Immature natural killer cell (primary cell): ENCODE data around the gene PARVA. TPM values are rescaled to one million over a fixed set of nuclear protein-coding genes. Genes with fewer than 3 reads are reported as not detected.

ENCODE experiments used
- DNase-seq, 3 donors: peaks; one replicate each; pipeline ENCODE4 v3.0.0; 2022; ENCODE audit warnings: mixed read lengths in 1 of 3
- H3K27ac Mint-ChIP-seq, 6 donors: one replicate each; pipeline ENCODE4 v1.8.0; 2020; ENCODE audit warnings: mixed read lengths in 6 of 6, mild to moderate bottlenecking in 5 of 6, inconsistent platforms in 4 of 6, moderate library complexity in 3 of 6
- H3K27me3 Mint-ChIP-seq, 3 donors: one replicate each; pipeline ENCODE4 v1.8.0; 2020 to 2021; ENCODE audit warnings: low read depth in 3 of 3, mild to moderate bottlenecking in 3 of 3, mixed read lengths in 3 of 3, moderate library complexity in 3 of 3, inconsistent platforms in 1 of 3
- H3K36me3 Mint-ChIP-seq, 3 donors: one replicate each; pipeline ENCODE4 v1.8.0; 2020; ENCODE audit warnings: mixed read lengths in 3 of 3, inconsistent platforms in 2 of 3, mild to moderate bottlenecking in 2 of 3
- H3K4me1 Mint-ChIP-seq, 2 donors: one replicate each; pipeline ENCODE4 v1.8.0; 2020; ENCODE audit warnings: inconsistent platforms in 2 of 2, mild to moderate bottlenecking in 2 of 2, mixed read lengths in 2 of 2, moderate library complexity in 1 of 2
- H3K4me3 Mint-ChIP-seq, 5 donors: one replicate each; pipeline ENCODE4 v1.8.0; 2020; ENCODE audit warnings: mild to moderate bottlenecking in 5 of 5, mixed read lengths in 5 of 5, inconsistent platforms in 3 of 5, moderate library complexity in 3 of 5
- H3K9me3 Mint-ChIP-seq, 6 donors: one replicate each; pipeline ENCODE4 v1.8.0; 2020; ENCODE audit warnings: mild to moderate bottlenecking in 6 of 6, mixed read lengths in 6 of 6, inconsistent platforms in 4 of 6, moderate library complexity in 3 of 6
- polyA plus RNA-seq, 3 donors: library from polyadenylated mRNA; unstranded; fragments of 300-500 nt; fragmentation: Illumina TruSeq; gene quantifications; one replicate each; pipeline ENCODE4 v1.2.3, GENCODE V29; 2021

The PARVA gene
- polyA plus RNA-seq, 3 donors from 2014 or later = not detected

GRCh38 chr11:12402691-12403120 is 25.3 kb downstream of the PARVA start:
- Mint-ChIP-seq H3K4me1 (no peaks in the 10 kb centered on the region), H3K9me3 (no peaks in the 10 kb centered on the region), H3K27ac (no peak overlapping the region), H3K27me3 (peaks cover 0 to 7% (median 6%) of the 10 kb centered on the region in 3 donors), H3K4me3 (no peak overlapping the region), H3K36me3 (no peaks in the 10 kb centered on the region)
- DNase-seq = no peak

- Mint-ChIP-seq H3K36me3 (no peaks in the 10 kb centered on the region), H3K27ac (no peak overlapping the region), H3K4me1 (no peaks in the 10 kb centered on the region), H3K4me3 (no peak overlapping the region), H3K9me3 (no peaks in the 10 kb centered on the region), H3K27me3 (peaks cover 0 to 9% (median 6%) of the 10 kb centered on the region in 3 donors)
- DNase-seq = no peak
Observed at GRCh38 chr11:12403122-12403996, 26.0 kb downstream of the PARVA start.

GRCh38 chr11:12403997-12404350 is 26.6 kb downstream of the PARVA start:
- Mint-ChIP-seq H3K9me3 (no peaks in the 10 kb centered on the region), H3K4me1 (no peaks in the 10 kb centered on the region), H3K27me3 (peaks cover 0 to 10% (median 9%) of the 10 kb centered on the region in 3 donors), H3K4me3 (no peak overlapping the region), H3K36me3 (no peaks in the 10 kb centered on the region), H3K27ac (no peak overlapping the region)
- no peak for DNase-seq

- no peak overlapping the region for H3K4me3 Mint-ChIP-seq
- no peaks in the 10 kb centered on the region for H3K36me3 Mint-ChIP-seq
- no peaks in the 10 kb centered on the region for H3K9me3 Mint-ChIP-seq
- DNase-seq = no peak
- H3K4me1 Mint-ChIP-seq = no peaks in the 10 kb centered on the region
- H3K27me3 Mint-ChIP-seq = peaks cover 0 to 12% (median 9%) of the 10 kb centered on the region in 3 donors
- no peak overlapping the region for H3K27ac Mint-ChIP-seq
Observed at GRCh38 chr11:12404436-12404835, 27.1 kb downstream of the PARVA start.

- H3K36me3 Mint-ChIP-seq = no peaks in the 10 kb centered on the region
- no peak overlapping the region for H3K27ac Mint-ChIP-seq
- no peaks in the 10 kb centered on the region for H3K4me1 Mint-ChIP-seq
- peaks cover 0 to 19% (median 6%) of the 10 kb centered on the region in 3 donors for H3K27me3 Mint-ChIP-seq
- H3K4me3 Mint-ChIP-seq = no peak overlapping the region
- DNase-seq = no peak
- H3K9me3 Mint-ChIP-seq = no peaks in the 10 kb centered on the region
Observed at GRCh38 chr11:12408156-12408770, 30.9 kb downstream of the PARVA start.

GRCh38 chr11:12409621-12410005 is 32.2 kb downstream of the PARVA start:
- Mint-ChIP-seq H3K4me1 (no peaks in the 10 kb centered on the region), H3K4me3 (no peak overlapping the region), H3K9me3 (peaks cover 0 to 1% (median 0%) of the 10 kb centered on the region in 6 donors), H3K27ac (no peak overlapping the region), H3K27me3 (peaks cover 0 to 19% (median 6%) of the 10 kb centered on the region in 3 donors), H3K36me3 (no peaks in the 10 kb centered on the region)
- no peak for DNase-seq

GRCh38 chr11:12410006-12410728 is 32.8 kb downstream of the PARVA start:
- Mint-ChIP-seq H3K4me3 (no peak overlapping the region), H3K27me3 (peaks cover 0 to 19% (median 6%) of the 10 kb centered on the region in 3 donors), H3K4me1 (no peaks in the 10 kb centered on the region), H3K36me3 (no peaks in the 10 kb centered on the region), H3K27ac (no peak overlapping the region), H3K9me3 (peaks cover 0 to 2% (median 0%) of the 10 kb centered on the region in 6 donors)
- DNase-seq = no peak

GRCh38 chr11:12411393-12411792 is 34.0 kb downstream of the PARVA start:
- no peak overlapping the region for H3K4me3 Mint-ChIP-seq
- peaks cover 0 to 19% (median 6%) of the 10 kb centered on the region in 3 donors for H3K27me3 Mint-ChIP-seq
- DNase-seq = no peak
- H3K4me1 Mint-ChIP-seq = no peaks in the 10 kb centered on the region
- no peaks in the 10 kb centered on the region for H3K36me3 Mint-ChIP-seq
- H3K27ac Mint-ChIP-seq = no peak overlapping the region
- peaks cover 0 to 5% (median 0%) of the 10 kb centered on the region in 6 donors for H3K9me3 Mint-ChIP-seq

- Mint-ChIP-seq H3K36me3 (no peaks in the 10 kb centered on the region), H3K4me1 (no peaks in the 10 kb centered on the region), H3K4me3 (no peak overlapping the region), H3K27me3 (peaks cover 0 to 19% (median 6%) of the 10 kb centered on the region in 3 donors), H3K27ac (no peak overlapping the region), H3K9me3 (peaks cover 0 to 5% (median 0%) of the 10 kb centered on the region in 6 donors)
- DNase-seq = no peak
Observed at GRCh38 chr11:12411806-12412727, 34.7 kb downstream of the PARVA start.

GRCh38 chr11:12413141-12414052 is 36.0 kb downstream of the PARVA start:
- Mint-ChIP-seq H3K4me1 (no peaks in the 10 kb centered on the region), H3K4me3 (no peak overlapping the region), H3K36me3 (no peaks in the 10 kb centered on the region), H3K27me3 (peaks cover 0 to 16% (median 0%) of the 10 kb centered on the region in 3 donors), H3K27ac (no peak overlapping the region), H3K9me3 (peaks cover 0 to 5% (median 0%) of the 10 kb centered on the region in 6 donors)
- no peak for DNase-seq

- Mint-ChIP-seq H3K36me3 (no peaks in the 10 kb centered on the region), H3K4me1 (no peaks in the 10 kb centered on the region), H3K9me3 (peaks cover 0 to 5% (median 0%) of the 10 kb centered on the region in 6 donors), H3K27me3 (peaks cover 0 to 13% (median 0%) of the 10 kb centered on the region in 3 donors), H3K27ac (no peak overlapping the region), H3K4me3 (no peak overlapping the region)
- DNase-seq = no peak
Observed at GRCh38 chr11:12414611-12415010, 37.2 kb downstream of the PARVA start.

GRCh38 chr11:12415342-12415966 is 38.1 kb downstream of the PARVA start:
- DNase-seq = no peak
- peaks cover 0 to 5% (median 0%) of the 10 kb centered on the region in 6 donors for H3K9me3 Mint-ChIP-seq
- H3K27ac Mint-ChIP-seq = no peak overlapping the region
- no peak overlapping the region for H3K4me3 Mint-ChIP-seq
- H3K36me3 Mint-ChIP-seq = no peaks in the 10 kb centered on the region
- no peaks in the 10 kb centered on the region for H3K4me1 Mint-ChIP-seq
- H3K27me3 Mint-ChIP-seq = peaks cover 0 to 11% (median 0%) of the 10 kb centered on the region in 3 donors
